HG03025 (cell line): Measurements from ENCODE around the gene SPATA22.
"Not testable (repeated sequence)": the region's sequence is repeated elsewhere in the genome, so short reads cannot be mapped to it uniquely, and the experiment has no call there.

ENCODE experiments used
- ATAC-seq: cut with Tn5 transposase; IDR thresholded peaks from one replicate; pipeline ENCODE4 v1.9.1; 2021; ENCODE audit warnings: mild to moderate bottlenecking, moderate library complexity; ENCODE audit not compliant: unreplicated experiment, low FRiP score

Gene SPATA22

GRCh38 chr17:3475251-3475685, 3.6 kb upstream of the SPATA22 start:
- no peak for ATAC-seq

GRCh38 chr17:3474212-3474611, 2.6 kb upstream of the SPATA22 start:
- ATAC-seq, result no peak

GRCh38 chr17:3472137-3472536, 518 bp upstream of the SPATA22 start:
- no peak for ATAC-seq

GRCh38 chr17:3469529-3469928, 2.1 kb downstream of the SPATA22 start:
- no peak for ATAC-seq

GRCh38 chr17:3466355-3466754, 5.3 kb downstream of the SPATA22 start:
- not testable (repeated sequence) for ATAC-seq

- ATAC-seq, result no peak
Observed at GRCh38 chr17:3448059-3448665, 23.5 kb downstream of the SPATA22 start.

- ATAC-seq, result no peak
Observed at GRCh38 chr17:3447625-3448024, 24.0 kb downstream of the SPATA22 start.

GRCh38 chr17:3440451-3440850, 31.2 kb downstream of the SPATA22 start:
- ATAC-seq, result no peak

- no peak for ATAC-seq
Observed at GRCh38 chr17:3438368-3438767, 33.3 kb downstream of the SPATA22 start.

GRCh38 chr17:3433741-3434140, 37.9 kb downstream of the SPATA22 start, which contains the start of gene OR1E2:
OR1E2 (minus strand) TSS chr17:3433841; CDS start chr17:3433841, 0 bp downstream.
- no peak for ATAC-seq

GRCh38 chr17:3433215-3433614, 38.4 kb downstream of the SPATA22 start:
- ATAC-seq, result not testable (repeated sequence)

GRCh38 chr17:3418222-3418621, 53.4 kb downstream of the SPATA22 start:
- no peak for ATAC-seq

- no peak for ATAC-seq
Observed at GRCh38 chr17:3415610-3416009, 56.0 kb downstream of the SPATA22 start.

- not testable (repeated sequence) for ATAC-seq
Observed at GRCh38 chr17:3412216-3412615, 59.4 kb downstream of the SPATA22 start.

- ATAC-seq, result no peak
Observed at GRCh38 chr17:3411070-3411469, 60.5 kb downstream of the SPATA22 start, which contains the start of gene OR3A3. OR3A3 (plus strand) TSS chr17:3411370.

GRCh38 chr17:3403856-3404255, 67.8 kb downstream of the SPATA22 start:
- not testable (repeated sequence) for ATAC-seq

GRCh38 chr17:3401786-3402185, 69.8 kb downstream of the SPATA22 start:
- ATAC-seq, result no peak

GRCh38 chr17:3400055-3400454, 71.6 kb downstream of the SPATA22 start:
- no peak for ATAC-seq

- no peak for ATAC-seq
Observed at GRCh38 chr17:3398310-3398709, 73.3 kb downstream of the SPATA22 start, which contains the start of gene OR1E1. OR1E1 (minus strand) TSS chr17:3398410; CDS start chr17:3398410, 0 bp downstream.

GRCh38 chr17:3397801-3398200, 73.8 kb downstream of the SPATA22 start:
- ATAC-seq, result not testable (repeated sequence)
